Measurements from ENCODE around the gene ZNF281.
"Not testable (repeated sequence)": the region's sequence is repeated elsewhere in the genome, so short reads cannot be mapped to it uniquely, and the experiment has no call there.

Gene ZNF281

GRCh38 chr1:200364091-200364759, 45.6 kb downstream of the ZNF281 start:
- DNase-seq (ENCODE audit: low spot score), result no peak

- DNase-seq (ENCODE audit: low spot score), result no peak
Observed at GRCh38 chr1:200363264-200363933, 46.4 kb downstream of the ZNF281 start.

GRCh38 chr1:200362421-200362820, 47.4 kb downstream of the ZNF281 start:
- peak; percentile 84 for DNase-seq (ENCODE audit: low spot score)

- DNase-seq (ENCODE audit: low spot score), result no peak
Observed at GRCh38 chr1:200359610-200360163, 50.1 kb downstream of the ZNF281 start.

GRCh38 chr1:200357925-200358324, 51.9 kb downstream of the ZNF281 start:
- not testable (repeated sequence) for DNase-seq (ENCODE audit: low spot score)

GRCh38 chr1:200355801-200356200, 54.0 kb downstream of the ZNF281 start:
- no peak for DNase-seq (ENCODE audit: low spot score)

Data from globus pallidus (tissue), 1 donor.